ENCODE measurements around the gene ALPK1.

- TF ChIP-seq E2F6 (IDR thresholded peaks at IDR 0.05; ENCODE audit: borderline replicate concordance, low read depth), result no peak
- TF ChIP-seq MYC (IDR thresholded peaks at IDR 0.05; ENCODE audit: borderline replicate concordance, low read length), result no peak
- TF ChIP-seq RAD21 (conservative IDR thresholded peaks at IDR 0.05 in 1 of 2, IDR thresholded peaks at IDR 0.05 in 1 of 2), result no peak
- TF ChIP-seq CTCF (IDR thresholded peaks at IDR 0.05), result no peak
- no peak for TF ChIP-seq NPAS2 (CRISPR knock-in tag; IDR thresholded peaks at IDR 0.05; ENCODE audit: borderline replicate concordance)
- TF ChIP-seq, protein P1, sequence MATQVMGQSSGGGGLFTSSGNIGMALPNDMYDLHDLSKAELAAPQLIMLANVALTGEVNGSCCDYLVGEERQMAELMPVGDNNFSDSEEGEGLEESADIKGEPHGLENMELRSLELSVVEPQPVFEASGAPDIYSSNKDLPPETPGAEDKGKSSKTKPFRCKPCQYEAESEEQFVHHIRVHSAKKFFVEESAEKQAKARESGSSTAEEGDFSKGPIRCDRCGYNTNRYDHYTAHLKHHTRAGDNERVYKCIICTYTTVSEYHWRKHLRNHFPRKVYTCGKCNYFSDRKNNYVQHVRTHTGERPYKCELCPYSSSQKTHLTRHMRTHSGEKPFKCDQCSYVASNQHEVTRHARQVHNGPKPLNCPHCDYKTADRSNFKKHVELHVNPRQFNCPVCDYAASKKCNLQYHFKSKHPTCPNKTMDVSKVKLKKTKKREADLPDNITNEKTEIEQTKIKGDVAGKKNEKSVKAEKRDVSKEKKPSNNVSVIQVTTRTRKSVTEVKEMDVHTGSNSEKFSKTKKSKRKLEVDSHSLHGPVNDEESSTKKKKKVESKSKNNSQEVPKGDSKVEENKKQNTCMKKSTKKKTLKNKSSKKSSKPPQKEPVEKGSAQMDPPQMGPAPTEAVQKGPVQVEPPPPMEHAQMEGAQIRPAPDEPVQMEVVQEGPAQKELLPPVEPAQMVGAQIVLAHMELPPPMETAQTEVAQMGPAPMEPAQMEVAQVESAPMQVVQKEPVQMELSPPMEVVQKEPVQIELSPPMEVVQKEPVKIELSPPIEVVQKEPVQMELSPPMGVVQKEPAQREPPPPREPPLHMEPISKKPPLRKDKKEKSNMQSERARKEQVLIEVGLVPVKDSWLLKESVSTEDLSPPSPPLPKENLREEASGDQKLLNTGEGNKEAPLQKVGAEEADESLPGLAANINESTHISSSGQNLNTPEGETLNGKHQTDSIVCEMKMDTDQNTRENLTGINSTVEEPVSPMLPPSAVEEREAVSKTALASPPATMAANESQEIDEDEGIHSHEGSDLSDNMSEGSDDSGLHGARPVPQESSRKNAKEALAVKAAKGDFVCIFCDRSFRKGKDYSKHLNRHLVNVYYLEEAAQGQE (IDR thresholded peaks at IDR 0.05), result no peak
- no peak for TF ChIP-seq HOXA7 (CRISPR knock-in tag; IDR thresholded peaks at IDR 0.05)
- no peak for TF ChIP-seq POLR2A (IDR thresholded peaks at IDR 0.05; ENCODE audit: low read length)
These were observed 154.7 kb downstream of the ALPK1 start for GRCh38 chr4:112451831-112452230.

All from A549 (cell line).